HFF-Myc (cell line): Measurements from ENCODE around the gene CRB1.

Source experiments
- DNase-seq: peaks from one replicate; pipeline ENCODE4 v3.0.0-alpha.2; 2011; ENCODE audit warnings: low read depth; ENCODE audit errors: extremely low read depth
- H3K4me3 ChIP-seq: replicated peaks from 2 replicates; pipeline ENCODE4 v1.5.1; 2011; ENCODE audit warnings: low read depth, mild to moderate bottlenecking, control low read depth, low read length
- TF ChIP-seq, protein P1 (sequence below): IDR thresholded peaks from 2 replicates; pipeline ENCODE4 v1.5.1; 2012; ENCODE audit warnings: mild to moderate bottlenecking, low read depth, low read length, control low read depth; ENCODE audit errors: missing control alignments

The CRB1 gene

GRCh38 chr1:197366996-197367395, 98.9 kb downstream of the CRB1 start:
- TF ChIP-seq, protein P1, sequence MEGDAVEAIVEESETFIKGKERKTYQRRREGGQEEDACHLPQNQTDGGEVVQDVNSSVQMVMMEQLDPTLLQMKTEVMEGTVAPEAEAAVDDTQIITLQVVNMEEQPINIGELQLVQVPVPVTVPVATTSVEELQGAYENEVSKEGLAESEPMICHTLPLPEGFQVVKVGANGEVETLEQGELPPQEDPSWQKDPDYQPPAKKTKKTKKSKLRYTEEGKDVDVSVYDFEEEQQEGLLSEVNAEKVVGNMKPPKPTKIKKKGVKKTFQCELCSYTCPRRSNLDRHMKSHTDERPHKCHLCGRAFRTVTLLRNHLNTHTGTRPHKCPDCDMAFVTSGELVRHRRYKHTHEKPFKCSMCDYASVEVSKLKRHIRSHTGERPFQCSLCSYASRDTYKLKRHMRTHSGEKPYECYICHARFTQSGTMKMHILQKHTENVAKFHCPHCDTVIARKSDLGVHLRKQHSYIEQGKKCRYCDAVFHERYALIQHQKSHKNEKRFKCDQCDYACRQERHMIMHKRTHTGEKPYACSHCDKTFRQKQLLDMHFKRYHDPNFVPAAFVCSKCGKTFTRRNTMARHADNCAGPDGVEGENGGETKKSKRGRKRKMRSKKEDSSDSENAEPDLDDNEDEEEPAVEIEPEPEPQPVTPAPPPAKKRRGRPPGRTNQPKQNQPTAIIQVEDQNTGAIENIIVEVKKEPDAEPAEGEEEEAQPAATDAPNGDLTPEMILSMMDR: no peak
- DNase-seq: no peak
- H3K4me3 ChIP-seq: no peak overlapping the region

- TF ChIP-seq, protein P1: no peak
- no peak for DNase-seq
- no peak overlapping the region for H3K4me3 ChIP-seq
Measured at GRCh38 chr1:197367627-197368026, 99.6 kb downstream of the CRB1 start.

DNA sequence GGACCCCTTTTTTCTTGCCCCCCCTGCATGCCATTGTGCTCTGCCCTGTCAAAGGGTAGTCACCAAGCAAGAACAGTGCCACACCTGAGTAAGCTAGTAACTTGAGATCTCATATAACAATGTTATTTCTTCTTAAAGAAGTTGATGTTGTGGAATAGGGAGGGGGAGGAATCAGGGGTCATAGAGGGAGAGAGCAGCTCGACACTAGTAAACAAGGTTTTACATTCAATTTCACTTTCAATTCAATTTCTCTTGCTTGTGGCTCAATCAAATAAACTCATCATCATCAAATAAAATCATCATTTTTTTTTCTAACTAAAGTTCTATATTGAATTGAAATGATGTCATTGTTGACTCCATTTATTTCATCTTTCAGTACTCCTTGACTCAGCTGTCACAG, 106.4 kb downstream of the CRB1 start:
- TF ChIP-seq, protein P1: no peak
- DNase-seq: no peak
- no peak overlapping the region for H3K4me3 ChIP-seq

DNA sequence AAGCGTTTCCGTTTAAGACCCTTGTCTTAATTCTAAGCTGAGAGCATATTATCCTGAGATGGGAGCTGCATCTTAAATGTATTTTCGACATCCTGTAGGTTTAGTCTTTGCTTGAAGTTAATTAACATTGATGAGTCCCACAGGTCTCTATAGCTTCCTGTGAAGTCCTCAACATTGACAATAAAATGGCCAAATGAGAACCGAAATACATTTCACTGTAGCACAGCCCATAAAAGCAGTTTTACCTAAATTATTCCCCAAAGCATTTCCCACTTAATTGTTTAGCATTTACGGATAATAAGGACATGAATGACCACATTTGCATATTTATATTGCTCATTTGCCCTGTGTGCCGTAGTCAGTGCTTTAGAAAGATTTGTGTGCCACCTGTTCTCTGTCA, 116.4 kb downstream of the CRB1 start:
- H3K4me3 ChIP-seq: no peak overlapping the region
- no peak for DNase-seq
- TF ChIP-seq, protein P1: no peak

DNA sequence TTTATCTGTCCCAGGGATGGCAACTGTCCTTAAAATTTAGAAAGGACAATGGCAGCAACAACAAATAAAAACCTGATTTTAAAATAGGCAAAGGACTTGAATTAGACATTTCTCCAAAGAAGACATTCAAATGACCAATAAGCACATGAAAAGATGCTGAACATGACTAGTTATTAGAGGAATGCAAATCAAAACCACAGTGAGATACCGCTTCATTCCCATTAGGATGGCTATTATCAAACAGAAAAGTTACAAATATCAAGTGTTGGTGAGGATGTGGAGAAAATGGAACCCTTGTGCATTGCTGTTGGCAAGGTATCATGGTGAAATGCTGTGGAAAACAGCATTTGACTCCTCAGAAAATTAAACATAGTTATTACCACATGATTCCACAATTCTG, 120.7 kb downstream of the CRB1 start:
- no peak overlapping the region for H3K4me3 ChIP-seq
- no peak for DNase-seq
- TF ChIP-seq, protein P1: no peak

DNA sequence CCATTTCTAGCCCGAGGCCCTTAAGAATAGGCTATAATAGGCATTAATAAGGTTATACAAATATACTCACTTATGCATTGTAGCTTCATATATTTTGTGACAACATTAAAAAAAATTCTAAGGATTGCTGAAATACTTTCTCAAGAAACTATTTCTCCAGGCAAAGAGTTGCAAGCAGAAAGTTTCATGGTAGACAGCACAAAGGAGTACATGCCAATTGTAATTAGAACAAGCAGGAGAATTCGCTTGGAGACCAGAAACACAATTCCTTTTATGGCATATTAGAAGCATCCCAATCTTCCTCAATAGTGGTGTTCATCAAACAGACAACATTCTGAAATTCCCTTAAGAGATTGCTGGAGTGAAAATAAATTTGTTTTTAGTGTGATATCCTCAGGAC, 122.8 kb downstream of the CRB1 start:
- TF ChIP-seq, protein P1: no peak
- H3K4me3 ChIP-seq: no peak overlapping the region
- DNase-seq: no peak
